IPS DF 4.7 (cell line): ENCODE data around the gene BUB1.
"Not testable (repeated sequence)": the region's sequence is repeated elsewhere in the genome, so short reads cannot be mapped to it uniquely, and the experiment has no call there.

Experiments used
- DNase-seq: peaks from one replicate; pipeline ENCODE4 v3.0.0-alpha.2; 2013; ENCODE audit warnings: low spot score; ENCODE audit errors: extremely low read depth

BUB1 gene

DNA sequence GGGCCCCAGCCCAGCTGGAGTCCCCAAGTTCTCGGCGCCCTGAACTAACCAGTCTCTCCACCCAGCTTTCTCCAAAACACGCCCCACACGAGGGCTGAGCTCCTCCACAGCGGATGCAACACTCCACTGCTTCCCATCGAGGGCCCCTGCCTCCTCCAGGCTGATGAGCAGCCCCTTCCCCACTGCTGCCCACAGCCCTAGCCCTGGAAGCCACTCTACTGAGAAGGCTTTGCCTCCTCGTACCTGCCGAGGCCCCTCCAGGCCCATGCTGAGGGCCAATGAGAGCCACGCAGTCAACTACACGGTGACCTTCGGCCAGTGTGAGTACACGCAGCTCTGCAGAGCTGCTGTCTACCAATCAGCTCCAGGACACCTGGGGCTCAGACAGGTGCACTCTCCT is 72.8 kb downstream of the BUB1 start:
- DNase-seq = not testable (repeated sequence)

GRCh38 chr2:110603917-110604591 is 73.8 kb downstream of the BUB1 start:
- not testable (repeated sequence) for DNase-seq

- DNase-seq = not testable (repeated sequence)
Observed at GRCh38 chr2:110602139-110602538, 75.7 kb downstream of the BUB1 start.

GRCh38 chr2:110591973-110592372 is 85.9 kb downstream of the BUB1 start:
- not testable (repeated sequence) for DNase-seq

GRCh38 chr2:110589677-110590330 is 88.1 kb downstream of the BUB1 start:
- DNase-seq = not testable (repeated sequence)

DNA sequence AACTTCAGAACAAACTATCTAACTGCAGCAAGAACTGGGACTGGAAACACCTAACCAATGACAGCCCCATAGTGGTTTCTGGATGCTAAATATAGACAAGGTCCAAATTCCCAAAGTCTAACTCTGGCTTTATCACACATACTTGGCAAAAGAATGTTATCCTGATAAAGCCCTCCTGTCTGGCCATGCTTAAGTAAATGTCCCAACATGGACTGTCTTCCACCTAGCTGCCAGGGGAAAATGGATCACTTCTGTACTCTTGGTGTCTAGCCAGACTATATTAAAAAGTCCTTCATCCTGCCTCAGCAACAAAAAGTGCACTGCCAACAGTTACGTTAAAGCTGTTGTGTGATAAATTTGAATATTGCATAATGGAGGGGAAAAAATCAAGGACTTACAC is 89.3 kb downstream of the BUB1 start:
- not testable (repeated sequence) for DNase-seq
